WTC11 (cell line): ENCODE results near the gene TSPO2. TPM values are rescaled to one million over a fixed set of nuclear protein-coding genes. Genes with fewer than 3 reads are reported as not detected.

Source experiments
- ATAC-seq: fragments of 200-7000 bp; cut with Tn5 transposase; 2 replicates; pipeline ENCODE4 v1.10.0; 2021; ENCODE audit warnings: mild to moderate bottlenecking, moderate library complexity
- CTCF ChIA-PET: fragments of 300-600 bp; sonication (Branson Sonifier 250); formaldehyde crosslinking; loops from one replicate; lab custom pipeline; 2021; ENCODE audit warnings: antibody characterized with exemption; lab: Charles Lee
- POLR2A ChIA-PET: fragments of 350-600 bp; sonication (Branson Sonifier 250); formaldehyde crosslinking; loops from one replicate; lab custom pipeline; 2021; ENCODE audit warnings: antibody characterized with exemption; lab: Charles Lee
- DNase-seq: peaks from one replicate; pipeline ENCODE4 v3.0.0; 2021; ENCODE audit warnings: low spot score
- H3K27ac Mint-ChIP-seq: 2 replicates; pipeline ENCODE4 v1.8.0; 2021; ENCODE audit warnings: mixed read lengths
- H3K27me3 Mint-ChIP-seq: 2 replicates; pipeline ENCODE4 v1.8.0; 2021; ENCODE audit warnings: low read depth, mild to moderate bottlenecking, moderate library complexity, mixed read lengths
- H3K36me3 Mint-ChIP-seq: 2 replicates; pipeline ENCODE4 v1.8.0; 2021; ENCODE audit warnings: mixed read lengths
- H3K4me1 Mint-ChIP-seq: 2 replicates; pipeline ENCODE4 v1.8.0; 2022; ENCODE audit warnings: mixed read lengths
- H3K4me3 Mint-ChIP-seq: 2 replicates; pipeline ENCODE4 v1.8.0; 2021; ENCODE audit warnings: mild to moderate bottlenecking, moderate library complexity, mixed read lengths
- H3K9me3 Mint-ChIP-seq: 2 replicates; pipeline ENCODE4 v1.8.0; 2021; ENCODE audit warnings: mixed read lengths
- CREB1 ChIP-seq: sonication (generic); formaldehyde crosslinking; IDR thresholded peaks from 2 replicates; pipeline ENCODE4 v1.8.0; 2023; ENCODE audit warnings: mild to moderate bottlenecking, missing genetic modification reagents
- CREM ChIP-seq: sonication (generic); formaldehyde crosslinking; IDR thresholded peaks from 2 replicates; pipeline ENCODE4 v1.8.1; 2022; ENCODE audit warnings: mild to moderate bottlenecking, missing genetic modification reagents, moderate library complexity
- ERG ChIP-seq: fragments of 250-450 bp; sonication (Bioruptor Pico); IDR thresholded peaks from 2 replicates; pipeline ENCODE4 v1.8.0; 2021; ENCODE audit warnings: mild to moderate bottlenecking
- ESRRA ChIP-seq: sonication (generic); formaldehyde crosslinking; IDR thresholded peaks from 2 replicates; pipeline ENCODE4 v1.8.1; 2022; ENCODE audit warnings: mild to moderate bottlenecking, missing genetic modification reagents, borderline replicate concordance
- FOXK1 ChIP-seq: sonication (generic); formaldehyde crosslinking; IDR thresholded peaks from 2 replicates; pipeline ENCODE4 v1.8.0; 2022; ENCODE audit warnings: mild to moderate bottlenecking, moderate library complexity, missing genetic modification reagents
- JAZF1 ChIP-seq: fragments of 250-450 bp; sonication (Bioruptor Pico); IDR thresholded peaks from 2 replicates; pipeline ENCODE4 v1.9.0; 2021; ENCODE audit warnings: moderate library complexity, mild to moderate bottlenecking, inconsistent platforms
- MXD4 ChIP-seq: fragments of 250-450 bp; sonication (Bioruptor Pico); IDR thresholded peaks from 2 replicates; pipeline ENCODE4 v1.8.0; 2021; ENCODE audit warnings: mild to moderate bottlenecking, moderate library complexity, borderline replicate concordance
- NR2C2 ChIP-seq: sonication (generic); formaldehyde crosslinking; IDR thresholded peaks from 2 replicates; pipeline ENCODE4 v1.8.0; 2022; ENCODE audit warnings: mild to moderate bottlenecking, missing genetic modification reagents
- PREB ChIP-seq: sonication (generic); formaldehyde crosslinking; IDR thresholded peaks from 2 replicates; pipeline ENCODE4 v1.8.1; 2022; ENCODE audit warnings: mild to moderate bottlenecking, missing genetic modification reagents, moderate library complexity, borderline replicate concordance
- PRRX2 ChIP-seq: fragments of 250-450 bp; sonication (Bioruptor Pico); IDR thresholded peaks from 2 replicates; pipeline ENCODE4 v1.8.0; 2021; ENCODE audit warnings: mild to moderate bottlenecking
- RELA ChIP-seq: sonication (generic); formaldehyde crosslinking; IDR thresholded peaks from 2 replicates; pipeline ENCODE4 v1.8.1; 2022; ENCODE audit warnings: missing genetic modification reagents, mild to moderate bottlenecking, borderline replicate concordance
- RORB ChIP-seq: fragments of 250-450 bp; sonication (Bioruptor Pico); IDR thresholded peaks from 2 replicates; pipeline ENCODE4 v1.9.0; 2021; ENCODE audit warnings: mild to moderate bottlenecking
- STAT6 ChIP-seq: sonication (generic); formaldehyde crosslinking; conservative IDR thresholded peaks from 2 replicates; pipeline ENCODE4 v1.8.1; 2023; ENCODE audit warnings: mild to moderate bottlenecking, low read depth, missing genetic modification reagents, moderate library complexity
- ZMAT4 ChIP-seq: fragments of 250-450 bp; sonication (Bioruptor Pico); IDR thresholded peaks from 2 replicates; pipeline ENCODE4 v1.9.0; 2021; ENCODE audit warnings: mild to moderate bottlenecking
- ZNF121 ChIP-seq: sonication (generic); formaldehyde crosslinking; IDR thresholded peaks from 2 replicates; pipeline ENCODE4 v1.8.0; 2023; ENCODE audit warnings: missing genetic modification reagents
- ZNF138 ChIP-seq: sonication (generic); formaldehyde crosslinking; conservative IDR thresholded peaks from 2 replicates; pipeline ENCODE4 v1.8.1; 2022; ENCODE audit warnings: mild to moderate bottlenecking, moderate library complexity, missing genetic modification reagents
- ZNF219 ChIP-seq: sonication (generic); formaldehyde crosslinking; IDR thresholded peaks from 2 replicates; pipeline ENCODE4 v1.8.0; 2023; ENCODE audit warnings: missing genetic modification reagents, mild to moderate bottlenecking, borderline replicate concordance
- ZNF396 ChIP-seq: fragments of 250-450 bp; sonication (Bioruptor Pico); IDR thresholded peaks from 2 replicates; pipeline ENCODE4 v1.8.0; 2021; ENCODE audit warnings: mild to moderate bottlenecking, moderate library complexity, borderline replicate concordance
- ZNF671 ChIP-seq: fragments of 250-450 bp; sonication (Bioruptor Pico); IDR thresholded peaks from 2 replicates; pipeline ENCODE4 v1.8.0; 2021; ENCODE audit warnings: mild to moderate bottlenecking
- total RNA-seq: library from RNA; stranded (reverse); gene quantifications from 3 replicates; pipeline ENCODE4 v1.2.3, GENCODE V29; 2021
- TF ChIP-seq, protein P1 (sequence below): sonication (generic); formaldehyde crosslinking; IDR thresholded peaks from 2 replicates; pipeline ENCODE4 v1.8.1; 2023; ENCODE audit warnings: mild to moderate bottlenecking, missing genetic modification reagents, borderline replicate concordance

Gene TSPO2
- total RNA-seq, 1 experiment from 2014 or later, result not detected

GRCh38 chr6:41036601-41037000, 5.7 kb upstream of the TSPO2 start:
- no peak overlapping the region for H3K4me3 Mint-ChIP-seq
- no peak for ATAC-seq
- peaks cover 15% of the 10 kb centered on the region for H3K4me1 Mint-ChIP-seq
- POLR2A ChIA-PET, result interaction anchor here (0.6 kb wide), 2 partner anchors 49 to 65 kb away, joined by 3 to 4 read pairs; no protein-coding TSS in a partner anchor
- TF ChIP-seq MXD4 (CRISPR knock-in tag) (no peak), CREB1 (CRISPR knock-in tag) (no peak), RORB (no peak), NR2C2 (CRISPR knock-in tag) (no peak), FOXK1 (CRISPR knock-in tag) (no peak), ZNF121 (CRISPR knock-in tag) (no peak), CREM (CRISPR knock-in tag) (no peak), ZNF138 (CRISPR knock-in tag) (no peak), ZNF671 (no peak)
- CTCF ChIA-PET, result interaction anchor here (0.6 to 4.5 kb wide), 11 partner anchors 8 to 194 kb away, joined by 3 to 94 read pairs (median 3); no protein-coding TSS in a partner anchor
- H3K27me3 Mint-ChIP-seq, result no peaks in the 10 kb centered on the region
- no peaks in the 10 kb centered on the region for H3K9me3 Mint-ChIP-seq
- no peaks in the 10 kb centered on the region for H3K36me3 Mint-ChIP-seq
- H3K27ac Mint-ChIP-seq, result no peak overlapping the region
- DNase-seq, result no peak

GRCh38 chr6:41037107-41037900, 5.0 kb upstream of the TSPO2 start:
- H3K27ac Mint-ChIP-seq, result no peak overlapping the region
- peaks cover 15% of the 10 kb centered on the region for H3K4me1 Mint-ChIP-seq
- no peaks in the 10 kb centered on the region for H3K36me3 Mint-ChIP-seq
- ATAC-seq (no peak), DNase-seq (no peak)
- TF ChIP-seq ZNF219 (CRISPR knock-in tag) (no peak), ZNF396 (no peak), ESRRA (CRISPR knock-in tag) (no peak), JAZF1 (CRISPR knock-in tag) (no peak), CREB1 (CRISPR knock-in tag) (no peak), PREB (no peak), ERG (CRISPR knock-in tag) (no peak), STAT6 (CRISPR knock-in tag) (no peak), ZMAT4 (no peak), RELA (no peak), PRRX2 (CRISPR knock-in tag) (no peak), RORB (no peak)
- TF ChIP-seq, protein P1, sequence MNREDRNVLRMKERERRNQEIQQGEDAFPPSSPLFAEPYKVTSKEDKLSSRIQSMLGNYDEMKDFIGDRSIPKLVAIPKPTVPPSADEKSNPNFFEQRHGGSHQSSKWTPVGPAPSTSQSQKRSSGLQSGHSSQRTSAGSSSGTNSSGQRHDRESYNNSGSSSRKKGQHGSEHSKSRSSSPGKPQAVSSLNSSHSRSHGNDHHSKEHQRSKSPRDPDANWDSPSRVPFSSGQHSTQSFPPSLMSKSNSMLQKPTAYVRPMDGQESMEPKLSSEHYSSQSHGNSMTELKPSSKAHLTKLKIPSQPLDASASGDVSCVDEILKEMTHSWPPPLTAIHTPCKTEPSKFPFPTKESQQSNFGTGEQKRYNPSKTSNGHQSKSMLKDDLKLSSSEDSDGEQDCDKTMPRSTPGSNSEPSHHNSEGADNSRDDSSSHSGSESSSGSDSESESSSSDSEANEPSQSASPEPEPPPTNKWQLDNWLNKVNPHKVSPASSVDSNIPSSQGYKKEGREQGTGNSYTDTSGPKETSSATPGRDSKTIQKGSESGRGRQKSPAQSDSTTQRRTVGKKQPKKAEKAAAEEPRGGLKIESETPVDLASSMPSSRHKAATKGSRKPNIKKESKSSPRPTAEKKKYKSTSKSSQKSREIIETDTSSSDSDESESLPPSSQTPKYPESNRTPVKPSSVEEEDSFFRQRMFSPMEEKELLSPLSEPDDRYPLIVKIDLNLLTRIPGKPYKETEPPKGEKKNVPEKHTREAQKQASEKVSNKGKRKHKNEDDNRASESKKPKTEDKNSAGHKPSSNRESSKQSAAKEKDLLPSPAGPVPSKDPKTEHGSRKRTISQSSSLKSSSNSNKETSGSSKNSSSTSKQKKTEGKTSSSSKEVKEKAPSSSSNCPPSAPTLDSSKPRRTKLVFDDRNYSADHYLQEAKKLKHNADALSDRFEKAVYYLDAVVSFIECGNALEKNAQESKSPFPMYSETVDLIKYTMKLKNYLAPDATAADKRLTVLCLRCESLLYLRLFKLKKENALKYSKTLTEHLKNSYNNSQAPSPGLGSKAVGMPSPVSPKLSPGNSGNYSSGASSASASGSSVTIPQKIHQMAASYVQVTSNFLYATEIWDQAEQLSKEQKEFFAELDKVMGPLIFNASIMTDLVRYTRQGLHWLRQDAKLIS, result no peak
- H3K27me3 Mint-ChIP-seq, result no peaks in the 10 kb centered on the region
- ChIA-PET POLR2A (no interaction called here), CTCF (interaction anchor here (0.8 to 4.5 kb wide), 10 partner anchors 8 to 195 kb away, joined by 3 to 94 read pairs (median 4); no protein-coding TSS in a partner anchor)
- no peaks in the 10 kb centered on the region for H3K9me3 Mint-ChIP-seq
- H3K4me3 Mint-ChIP-seq, result no peak overlapping the region
